PC-3 (cell line): Measurements from ENCODE around the gene FAM83D.

Experiments
- EZH2 ChIP-seq: fragments of 300-600 bp; sonication (generic); IDR thresholded peaks from one replicate; pipeline ENCODE4 v1.6.1; 2017; ENCODE audit warnings: antibody characterized with exemption, mild to moderate bottlenecking, low read length; ENCODE audit not compliant: unreplicated experiment
- EZH2phosphoT487 ChIP-seq: fragments of 300-600 bp; sonication (generic); IDR thresholded peaks from 2 replicates; pipeline ENCODE4 v1.6.1; 2018; ENCODE audit warnings: mild to moderate bottlenecking, antibody characterized with exemption, low read length, borderline replicate concordance
- TF ChIP-seq, protein P1 (sequence below): fragments of 300-600 bp; sonication (generic); conservative IDR thresholded peaks from 2 replicates; pipeline ENCODE4 v1.5.1; 2017; ENCODE audit warnings: antibody characterized with exemption, low read depth, mild to moderate bottlenecking, low read length

- TF ChIP-seq, protein P1, sequence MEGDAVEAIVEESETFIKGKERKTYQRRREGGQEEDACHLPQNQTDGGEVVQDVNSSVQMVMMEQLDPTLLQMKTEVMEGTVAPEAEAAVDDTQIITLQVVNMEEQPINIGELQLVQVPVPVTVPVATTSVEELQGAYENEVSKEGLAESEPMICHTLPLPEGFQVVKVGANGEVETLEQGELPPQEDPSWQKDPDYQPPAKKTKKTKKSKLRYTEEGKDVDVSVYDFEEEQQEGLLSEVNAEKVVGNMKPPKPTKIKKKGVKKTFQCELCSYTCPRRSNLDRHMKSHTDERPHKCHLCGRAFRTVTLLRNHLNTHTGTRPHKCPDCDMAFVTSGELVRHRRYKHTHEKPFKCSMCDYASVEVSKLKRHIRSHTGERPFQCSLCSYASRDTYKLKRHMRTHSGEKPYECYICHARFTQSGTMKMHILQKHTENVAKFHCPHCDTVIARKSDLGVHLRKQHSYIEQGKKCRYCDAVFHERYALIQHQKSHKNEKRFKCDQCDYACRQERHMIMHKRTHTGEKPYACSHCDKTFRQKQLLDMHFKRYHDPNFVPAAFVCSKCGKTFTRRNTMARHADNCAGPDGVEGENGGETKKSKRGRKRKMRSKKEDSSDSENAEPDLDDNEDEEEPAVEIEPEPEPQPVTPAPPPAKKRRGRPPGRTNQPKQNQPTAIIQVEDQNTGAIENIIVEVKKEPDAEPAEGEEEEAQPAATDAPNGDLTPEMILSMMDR, result no peak
- TF ChIP-seq EZH2phosphoT487 (no peak), EZH2 (no peak)
Observed at GRCh38 chr20:38934530-38934929, 8.3 kb downstream of the FAM83D start.
